ENCODE measurements around the gene ELAVL2.

GRCh38 chr9:23783509-23783908, 42.5 kb downstream of the ELAVL2 start:
- TF ChIP-seq TAF1 (IDR thresholded peaks at IDR 0.05; ENCODE audit: borderline replicate concordance, low read depth, low read length) (no peak), POLR2A (IDR thresholded peaks at IDR 0.05; ENCODE audit: low read depth, low read length) (no peak), POLR2AphosphoS5 (IDR thresholded peaks at IDR 0.05; ENCODE audit: low read depth, low read length) (no peak)
